ENCODE measurements around the gene CNOT3.
A peak's percentile ranks its signal among the peaks of the same experiment; 100 is the strongest.

The CNOT3 gene

DNA sequence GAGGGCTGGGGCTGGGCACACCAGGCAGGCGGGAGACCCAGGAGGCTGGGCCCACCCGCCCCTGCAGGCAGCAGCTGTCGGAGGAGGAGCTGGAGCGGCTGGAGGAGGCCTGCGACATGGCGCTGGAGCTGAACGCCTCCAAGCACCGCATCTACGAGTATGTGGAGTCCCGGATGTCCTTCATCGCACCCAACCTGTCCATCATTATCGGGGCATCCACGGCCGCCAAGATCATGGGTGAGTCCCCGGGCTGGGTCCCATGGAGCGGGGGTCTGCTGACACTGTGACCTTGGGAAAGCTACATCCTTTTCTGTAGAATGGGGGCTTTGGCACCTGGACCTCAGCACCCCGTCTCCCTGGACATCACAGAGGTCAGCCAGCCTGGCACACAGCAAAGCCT is 13.9 kb upstream of the CNOT3 start:
- DNase-seq, result no peak

DNA sequence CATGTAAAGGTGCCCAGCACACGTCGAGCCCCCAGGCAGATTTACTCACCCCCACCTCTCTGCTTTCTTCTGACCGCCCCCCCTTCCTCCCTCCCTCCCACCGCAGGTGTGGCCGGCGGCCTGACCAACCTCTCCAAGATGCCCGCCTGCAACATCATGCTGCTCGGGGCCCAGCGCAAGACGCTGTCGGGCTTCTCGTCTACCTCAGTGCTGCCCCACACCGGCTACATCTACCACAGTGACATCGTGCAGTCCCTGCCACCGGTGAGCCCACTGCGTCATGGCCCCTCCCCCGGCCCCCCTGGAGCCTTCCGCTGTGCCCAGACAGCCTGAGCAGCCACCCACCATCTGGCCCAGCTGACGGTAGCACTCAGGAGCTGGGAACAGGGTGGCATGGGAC is 13.2 kb upstream of the CNOT3 start:
- no peak for DNase-seq

DNA sequence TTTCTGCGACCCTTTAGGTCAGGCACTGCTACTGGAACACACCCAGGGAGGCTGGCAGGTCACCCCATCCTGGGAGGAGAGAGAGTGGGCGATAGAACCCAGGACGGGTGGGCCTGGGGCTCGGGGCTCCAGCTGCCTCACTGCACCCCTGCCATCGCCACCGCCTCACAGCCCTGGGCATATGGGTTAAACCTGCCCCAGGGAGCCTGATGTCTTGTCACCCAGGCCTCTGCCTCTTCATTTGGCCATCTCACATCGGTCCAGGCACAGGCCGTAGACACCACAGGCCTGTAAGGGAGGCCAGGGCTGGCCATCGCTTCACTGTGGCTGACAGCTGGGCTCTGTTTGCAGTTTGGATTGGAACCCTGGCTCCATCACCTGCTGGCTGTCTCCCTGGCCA is 11.8 kb upstream of the CNOT3 start:
- no peak for DNase-seq

DNA sequence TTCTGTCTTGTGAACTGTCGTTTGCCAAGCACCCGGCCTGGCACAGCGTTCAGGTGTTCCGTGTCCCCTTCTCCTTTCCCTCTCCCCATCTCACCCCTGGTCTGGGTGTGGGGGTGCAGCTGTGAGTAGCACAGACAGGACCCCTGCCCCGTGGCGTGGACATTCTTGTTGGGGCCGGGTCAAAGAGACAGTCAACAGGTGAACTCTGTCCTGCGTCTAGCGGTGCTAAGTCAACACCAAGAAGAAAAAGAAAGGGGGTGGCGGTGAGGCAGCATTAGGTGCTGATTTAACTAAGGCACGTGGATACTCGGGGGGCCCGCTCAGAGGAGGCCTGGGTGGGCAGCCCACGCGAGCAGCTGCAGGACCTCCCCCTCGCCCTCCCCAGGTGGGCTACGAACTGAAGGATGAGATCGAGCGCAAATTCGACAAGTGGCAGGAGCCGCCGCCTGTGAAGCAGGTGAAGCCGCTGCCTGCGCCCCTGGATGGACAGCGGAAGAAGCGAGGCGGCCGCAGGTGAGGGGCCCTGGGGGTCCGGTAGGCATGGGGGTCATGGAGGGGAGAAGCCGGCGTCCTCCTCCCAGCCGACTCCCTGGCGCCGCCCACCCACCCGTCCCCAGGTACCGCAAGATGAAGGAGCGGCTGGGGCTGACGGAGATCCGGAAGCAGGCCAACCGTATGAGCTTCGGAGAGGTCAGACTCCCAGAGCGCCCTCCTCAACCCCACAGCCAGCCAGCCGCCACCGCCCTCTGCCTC is 9.7 kb upstream of the CNOT3 start:
- DNase-seq, result no peak

DNA sequence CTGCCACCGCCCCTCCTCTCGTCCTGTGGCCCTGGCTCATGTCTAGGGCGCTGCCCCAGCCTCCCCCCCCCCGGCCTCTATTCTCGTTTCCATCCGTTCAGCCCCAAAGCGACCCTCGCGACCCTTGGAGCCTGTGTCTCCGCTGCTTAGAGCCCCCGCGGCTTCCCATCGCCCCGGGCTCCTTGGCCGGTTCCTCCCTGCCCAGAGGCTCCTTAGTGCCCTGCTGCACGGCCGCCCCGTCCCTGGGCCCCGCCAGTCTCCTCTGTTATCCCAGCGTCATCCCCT is 9.2 kb upstream of the CNOT3 start:
- no peak for DNase-seq

DNA sequence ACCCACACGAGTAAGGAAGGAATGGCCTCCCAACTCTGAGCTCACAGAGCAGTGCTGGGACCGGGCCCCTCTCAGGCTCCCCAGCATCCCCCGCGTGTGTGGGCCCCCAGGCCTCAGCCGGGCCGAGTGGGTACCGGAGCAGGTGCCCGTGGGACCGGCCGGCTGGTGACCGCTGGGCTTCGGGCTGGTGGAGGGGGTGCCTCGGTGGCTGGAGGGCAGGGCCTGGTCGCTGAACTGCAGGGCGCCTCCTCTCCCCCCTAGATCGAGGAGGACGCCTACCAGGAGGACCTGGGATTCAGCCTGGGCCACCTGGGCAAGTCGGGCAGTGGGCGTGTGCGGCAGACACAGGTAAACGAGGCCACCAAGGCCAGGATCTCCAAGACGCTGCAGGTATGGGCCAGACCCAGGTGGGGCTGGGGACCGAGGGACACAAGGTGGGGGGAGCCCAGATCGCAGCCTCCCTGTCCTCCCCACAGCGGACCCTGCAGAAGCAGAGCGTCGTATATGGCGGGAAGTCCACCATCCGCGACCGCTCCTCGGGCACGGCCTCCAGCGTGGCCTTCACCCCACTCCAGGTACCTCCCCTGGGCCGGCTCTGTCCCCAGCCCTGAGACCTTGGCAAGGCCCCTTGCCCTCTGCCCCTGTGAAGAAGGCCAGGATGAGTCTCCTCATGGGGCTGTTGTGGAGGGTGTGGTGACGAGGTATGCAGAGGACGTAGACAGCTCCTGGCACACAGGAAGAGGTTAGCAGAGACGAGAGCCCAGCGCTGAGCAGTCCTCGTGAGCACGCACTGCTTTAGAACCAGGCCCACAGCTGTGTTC is 8.6 kb upstream of the CNOT3 start:
- DNase-seq, result no peak

DNA sequence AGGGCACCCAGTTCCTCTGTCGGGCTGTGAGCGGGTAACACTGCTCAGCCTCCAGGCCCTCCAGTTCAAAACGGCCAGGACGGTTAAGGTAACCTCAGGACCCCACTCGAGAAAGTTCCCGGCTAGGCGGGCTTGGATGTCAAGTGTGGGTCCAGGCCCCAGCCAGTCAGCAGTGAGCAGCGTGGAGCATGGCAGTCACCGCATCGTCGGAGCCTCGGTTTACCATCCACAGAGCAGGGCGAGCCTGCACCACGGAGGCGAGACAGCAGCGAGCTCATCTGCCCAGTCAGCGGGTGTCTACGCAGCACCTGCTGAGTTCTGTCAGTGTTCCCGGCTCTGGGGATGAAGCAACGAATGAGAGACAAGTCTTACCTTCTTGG is 8.0 kb upstream of the CNOT3 start:
- no peak for DNase-seq

DNA sequence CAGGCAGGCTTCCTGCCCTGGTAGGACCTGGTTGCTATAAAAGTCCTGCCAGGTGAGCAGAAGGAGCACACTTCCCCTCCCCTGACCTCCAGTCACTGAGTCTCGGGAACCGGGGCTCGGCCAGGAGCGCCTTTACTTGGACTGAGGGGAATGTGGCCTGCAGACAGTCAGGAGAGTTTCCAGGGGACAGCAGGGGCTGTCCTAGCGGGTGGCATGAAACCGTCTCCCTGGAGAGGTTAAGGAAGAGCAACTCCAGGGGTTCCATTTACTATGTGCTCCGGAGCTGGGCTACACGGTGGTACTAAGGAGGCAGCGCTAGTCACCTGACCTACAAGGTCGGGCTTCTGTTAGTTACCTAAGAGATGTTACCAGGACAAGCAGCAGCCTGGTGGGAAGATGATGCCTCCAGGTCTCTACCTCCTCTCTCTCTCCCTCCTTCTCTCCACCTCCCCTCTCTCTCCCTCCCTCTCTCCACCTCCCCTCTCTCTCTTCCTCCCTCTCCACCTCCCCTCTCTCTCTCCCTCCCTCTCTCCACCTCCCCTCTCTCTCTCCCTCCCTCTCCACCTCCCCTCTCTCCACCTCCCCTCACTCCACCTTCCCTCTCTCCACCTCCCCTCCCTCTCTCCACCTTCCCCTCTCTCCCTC is 4.1 kb upstream of the CNOT3 start:
- no peak for DNase-seq

DNA sequence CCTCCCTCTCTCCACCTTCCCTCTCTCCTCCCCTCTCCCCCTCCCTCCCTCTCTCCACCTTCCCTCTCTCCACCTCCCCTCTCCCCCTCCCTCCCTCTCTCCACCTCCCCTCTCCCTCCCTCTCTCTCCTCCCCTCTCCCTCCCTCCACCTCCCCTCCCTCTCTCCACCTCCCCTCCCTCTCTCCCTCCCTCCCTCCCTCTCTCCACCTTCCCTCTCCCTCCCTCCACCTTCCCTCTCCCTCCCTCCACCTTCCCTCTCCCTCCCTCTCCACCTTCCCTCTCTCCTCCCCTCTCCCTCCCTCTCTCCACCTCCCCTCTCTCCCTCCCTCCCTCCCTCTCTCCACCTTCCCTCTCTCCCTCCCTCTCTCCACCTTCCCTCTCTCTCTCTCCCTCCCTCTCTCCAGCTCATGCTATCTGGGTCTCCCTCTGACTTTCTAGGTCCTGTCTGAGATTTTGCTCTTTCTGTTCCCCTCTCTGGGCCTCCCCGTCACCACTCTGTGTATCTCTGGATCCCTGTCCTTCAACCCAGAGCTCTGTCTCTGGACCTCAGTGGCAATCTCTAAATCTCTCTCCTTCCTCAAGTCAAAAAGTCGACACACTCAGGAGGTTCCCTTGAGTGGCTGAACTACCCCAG is 3.5 kb upstream of the CNOT3 start:
- no peak for DNase-seq

DNA sequence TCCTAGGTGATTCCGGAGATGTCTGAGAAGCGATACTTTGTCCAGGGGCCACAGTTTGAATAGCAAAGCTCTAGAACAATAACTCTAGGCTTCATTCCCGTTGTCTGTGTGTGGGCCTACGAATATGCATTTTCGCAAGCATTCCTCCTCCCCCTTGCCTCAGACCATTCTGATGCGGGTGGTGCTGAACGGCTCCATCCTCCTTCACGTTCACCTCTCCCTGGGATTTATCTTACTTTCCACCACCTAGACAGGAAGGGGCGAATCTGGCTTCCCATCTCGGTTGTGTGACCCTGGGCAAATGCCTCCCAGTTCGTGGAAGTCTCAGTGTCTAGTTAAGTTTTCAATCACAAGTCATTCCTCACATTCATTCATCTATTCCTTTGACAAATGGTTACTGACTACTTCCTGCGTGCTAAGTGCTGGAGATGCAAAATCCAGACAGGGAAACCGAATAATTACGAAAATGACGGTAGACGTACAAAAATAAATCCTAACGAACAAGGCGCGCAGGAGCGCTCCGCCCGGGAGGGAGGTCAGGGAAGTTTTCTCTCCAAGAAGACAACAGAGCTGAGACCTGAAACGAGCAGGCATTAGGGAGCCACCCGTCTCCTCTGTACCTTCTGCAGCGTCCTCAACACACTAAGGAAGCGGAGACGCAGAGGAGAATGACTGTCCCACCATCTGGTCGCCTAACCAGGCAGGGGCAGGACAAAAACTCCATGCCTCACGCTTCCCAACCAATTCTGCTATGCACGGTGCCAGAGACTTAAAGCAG is 1.3 kb upstream of the CNOT3 start:
- no peak for DNase-seq

DNA sequence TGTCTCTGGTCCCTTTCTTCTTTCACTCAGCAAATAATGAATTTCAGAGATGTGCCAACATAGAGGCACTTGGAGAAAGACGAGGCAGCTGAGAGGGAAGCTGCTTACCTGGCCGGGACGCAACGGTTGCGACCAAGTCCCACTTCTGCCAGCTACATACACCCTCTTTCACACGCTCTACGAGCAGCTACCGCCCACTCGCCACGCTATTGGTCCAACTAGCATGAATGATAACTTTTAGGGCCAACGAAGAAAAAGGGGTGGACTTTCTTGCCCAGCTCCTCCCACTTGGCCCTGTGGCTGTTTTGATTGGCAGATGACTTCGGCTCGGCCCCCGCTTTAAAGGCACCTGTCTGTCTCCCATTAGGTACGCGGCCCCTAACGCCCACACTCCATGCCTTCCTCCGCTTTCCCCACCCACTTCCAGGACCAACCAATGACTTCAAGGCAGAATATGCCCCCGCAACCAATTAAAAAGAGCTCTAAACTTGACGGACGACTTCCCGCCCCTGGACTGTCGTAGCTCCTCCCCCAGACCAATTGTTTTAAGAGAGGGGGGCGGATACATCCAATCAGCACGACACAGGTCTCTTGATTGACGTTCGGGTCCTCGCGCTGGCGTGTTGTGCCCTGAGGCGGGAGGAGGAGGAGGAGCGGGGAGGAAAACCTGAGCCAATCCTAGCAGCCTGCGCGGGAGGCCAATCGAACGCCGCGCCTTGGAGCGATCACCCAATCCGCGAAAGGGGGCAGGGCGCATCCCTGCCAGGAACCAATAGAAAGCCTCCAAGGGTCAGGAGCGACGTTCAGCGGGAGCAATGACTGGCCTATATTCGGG is 481 bp upstream of the CNOT3 start:
- DNase-seq, result peak; percentile 100

DNA sequence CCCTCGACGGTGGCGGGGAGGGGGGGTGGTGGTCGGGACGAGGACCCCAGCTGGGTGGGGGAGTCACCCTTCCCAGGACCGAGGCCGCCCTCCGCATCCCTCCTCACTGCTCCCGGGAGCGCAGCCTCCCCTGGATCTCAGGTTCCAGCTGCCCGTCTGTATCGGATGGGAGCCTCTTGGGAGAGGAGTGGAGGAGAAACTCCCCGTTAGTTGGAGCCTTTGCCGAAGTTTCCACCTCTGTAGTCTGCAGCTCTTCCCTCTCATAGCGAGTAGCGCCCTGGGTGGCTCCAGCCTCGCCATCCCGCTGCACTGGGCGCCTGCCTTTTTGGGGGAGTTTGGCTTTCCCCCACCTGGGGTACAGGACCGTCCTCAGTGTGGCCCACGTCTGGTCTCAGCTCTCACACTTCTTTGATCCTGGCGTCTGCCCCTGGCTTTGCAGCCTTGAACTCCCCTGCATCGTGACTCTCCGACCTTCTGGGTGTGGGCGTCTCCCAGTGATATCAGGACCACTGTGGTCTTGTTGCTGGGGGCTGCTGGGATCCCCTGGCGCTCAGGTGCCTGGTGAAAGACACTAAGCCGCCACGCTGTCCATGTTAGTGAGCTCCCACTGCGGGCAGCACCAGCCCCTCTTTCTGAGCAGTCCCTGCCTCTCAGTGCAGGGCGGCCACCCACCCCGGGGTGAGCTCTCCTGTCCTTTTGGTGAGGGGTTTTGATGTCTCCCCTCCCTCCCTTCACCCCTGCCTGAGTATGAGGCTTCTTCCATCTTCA is 1.1 kb downstream of the CNOT3 start:
- peak; percentile 35 for DNase-seq

DNA sequence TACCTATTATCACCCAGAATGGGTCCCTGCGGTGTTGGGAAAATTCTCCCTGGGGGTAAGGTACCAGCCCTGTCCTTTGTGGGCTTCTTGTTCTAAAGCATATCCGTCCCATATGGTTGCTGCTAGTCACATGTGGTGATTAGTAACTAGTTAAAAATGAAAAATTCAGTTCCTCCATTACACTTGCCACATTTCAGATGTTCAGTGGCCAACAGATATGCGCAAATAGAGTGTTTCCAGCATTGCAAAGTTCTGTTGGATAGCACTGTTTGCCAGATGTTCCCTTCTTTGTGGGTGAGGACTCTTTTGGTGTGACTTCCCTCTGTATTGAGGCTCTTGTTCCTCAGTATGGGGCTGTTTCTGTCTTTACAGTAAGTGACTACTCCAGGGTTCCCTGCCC is 3.8 kb downstream of the CNOT3 start:
- DNase-seq, result no peak

DNA sequence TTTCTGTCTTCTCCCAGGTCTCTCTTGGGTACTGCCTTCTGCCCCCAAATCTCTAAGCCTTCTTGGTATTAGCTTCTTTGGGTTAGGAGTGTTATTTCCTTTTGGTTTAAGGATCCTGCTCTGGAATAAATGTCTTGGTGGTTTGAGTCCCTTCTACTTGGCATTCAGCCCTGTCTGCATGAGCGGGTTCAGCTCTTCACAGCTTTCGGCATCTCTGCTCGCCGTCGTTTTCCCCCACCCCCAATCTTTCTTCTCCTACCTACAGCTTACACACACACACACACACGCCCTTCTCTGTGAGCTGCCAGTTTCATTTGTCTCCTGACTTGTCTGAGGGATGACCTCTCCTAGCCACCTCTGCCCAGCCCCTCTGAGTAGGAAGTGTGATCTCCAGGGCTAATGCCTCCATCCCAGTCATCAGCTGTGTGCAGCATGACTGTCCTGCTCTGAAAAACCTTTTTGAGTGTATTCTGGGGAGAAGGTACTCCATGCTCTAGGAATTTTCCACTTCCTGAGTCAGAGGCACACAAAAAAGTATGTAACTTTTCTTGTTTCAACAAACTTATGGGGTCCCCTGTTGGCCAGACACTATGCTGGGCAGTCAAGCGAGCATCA is 4.7 kb downstream of the CNOT3 start:
- DNase-seq, result no peak

DNA sequence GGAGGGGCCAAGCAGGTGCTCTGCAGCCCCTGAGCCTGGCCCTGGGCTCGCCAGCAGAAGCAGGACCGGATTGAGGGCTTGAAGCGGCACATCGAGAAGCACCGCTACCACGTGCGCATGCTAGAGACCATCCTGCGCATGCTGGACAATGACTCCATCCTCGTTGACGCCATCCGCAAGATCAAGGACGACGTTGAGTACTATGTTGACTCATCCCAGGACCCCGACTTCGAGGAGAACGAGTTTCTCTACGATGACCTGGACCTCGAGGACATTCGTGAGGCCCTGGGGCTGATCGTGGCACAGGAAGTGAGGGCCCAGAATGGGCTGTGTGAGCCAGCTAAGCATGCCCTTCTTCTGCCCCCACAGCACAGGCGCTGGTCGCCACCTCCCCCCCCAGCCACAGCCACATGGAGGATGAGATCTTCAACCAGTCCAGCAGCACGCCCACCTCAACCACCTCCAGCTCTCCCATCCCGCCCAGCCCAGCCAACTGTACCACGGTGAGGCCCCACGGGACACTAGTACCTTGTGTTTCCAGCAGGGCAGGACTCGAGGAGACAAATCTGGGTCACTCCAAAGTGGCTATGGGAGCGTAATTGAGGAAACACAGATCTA is 8.1 kb downstream of the CNOT3 start:
- no peak for DNase-seq

DNA sequence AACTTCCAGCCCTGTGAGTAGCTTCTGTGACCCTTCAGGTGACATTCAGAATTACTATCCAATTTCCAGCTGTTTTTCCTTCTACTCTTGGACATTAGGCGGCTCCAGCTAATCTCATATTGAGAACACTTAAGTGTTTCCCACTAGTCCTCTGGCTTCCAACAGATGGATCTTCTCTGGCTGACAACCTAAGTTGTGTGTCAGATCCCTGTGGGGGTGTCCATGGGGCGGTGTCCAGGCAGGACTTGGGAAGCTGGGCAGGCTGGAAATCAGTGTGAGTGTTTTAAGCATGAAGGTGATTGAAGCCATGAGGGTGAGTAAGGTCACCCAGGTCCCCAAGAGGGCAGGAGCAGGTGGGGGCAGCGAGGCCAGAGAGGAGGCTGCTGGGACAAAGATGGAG is 10.1 kb downstream of the CNOT3 start:
- DNase-seq, result no peak

DNA sequence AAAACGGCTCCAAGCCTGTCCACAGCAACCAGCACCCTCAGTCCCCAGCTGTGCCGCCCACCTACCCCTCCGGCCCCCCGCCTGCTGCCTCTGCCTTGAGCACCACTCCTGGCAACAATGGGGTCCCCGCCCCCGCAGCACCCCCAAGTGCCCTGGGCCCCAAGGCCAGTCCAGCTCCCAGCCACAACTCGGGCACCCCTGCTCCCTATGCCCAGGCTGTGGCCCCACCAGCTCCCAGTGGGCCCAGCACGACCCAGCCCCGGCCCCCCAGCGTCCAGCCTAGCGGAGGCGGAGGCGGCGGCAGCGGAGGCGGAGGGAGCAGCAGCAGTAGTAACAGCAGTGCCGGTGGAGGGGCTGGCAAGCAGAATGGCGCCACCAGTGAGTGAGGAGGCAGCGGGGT is 10.6 kb downstream of the CNOT3 start:
- no peak for DNase-seq

DNA sequence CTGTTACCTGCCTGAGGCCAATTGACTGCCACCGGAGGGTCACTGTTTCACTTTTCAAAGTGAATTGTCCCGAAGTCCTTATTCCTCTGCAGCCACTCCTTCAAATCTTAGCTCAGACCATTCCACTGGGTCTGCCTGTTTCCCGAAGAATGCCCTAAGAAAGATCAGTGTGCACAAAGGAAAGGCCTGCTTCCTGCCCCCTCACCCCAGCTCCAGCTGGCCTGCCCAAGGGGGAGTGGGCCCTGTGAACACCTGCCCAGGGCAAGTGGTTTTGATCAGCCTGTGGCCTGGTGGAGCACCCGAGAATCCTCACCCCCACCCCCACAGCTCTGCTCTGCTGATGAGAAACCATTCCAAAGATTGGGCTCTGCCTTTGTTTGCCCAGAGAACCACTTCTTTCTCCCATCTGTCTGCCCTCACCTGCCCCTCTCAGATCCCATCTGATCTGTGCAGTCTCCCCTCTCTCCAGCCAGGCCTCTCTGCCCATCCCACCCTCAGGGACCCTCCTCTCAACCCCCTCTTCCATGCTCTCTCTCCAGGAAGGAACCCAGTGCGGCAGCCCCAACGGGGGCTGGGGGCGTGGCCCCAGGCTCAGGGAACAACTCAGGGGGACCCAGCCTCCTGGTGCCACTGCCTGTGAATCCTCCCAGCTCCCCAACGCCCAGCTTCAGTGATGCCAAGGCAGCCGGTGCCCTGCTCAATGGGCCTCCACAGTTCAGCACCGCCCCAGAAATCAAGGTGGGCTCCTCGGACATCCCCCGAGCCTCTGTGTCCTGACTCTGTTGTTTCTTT is 11.7 kb downstream of the CNOT3 start:
- DNase-seq, result no peak

DNA sequence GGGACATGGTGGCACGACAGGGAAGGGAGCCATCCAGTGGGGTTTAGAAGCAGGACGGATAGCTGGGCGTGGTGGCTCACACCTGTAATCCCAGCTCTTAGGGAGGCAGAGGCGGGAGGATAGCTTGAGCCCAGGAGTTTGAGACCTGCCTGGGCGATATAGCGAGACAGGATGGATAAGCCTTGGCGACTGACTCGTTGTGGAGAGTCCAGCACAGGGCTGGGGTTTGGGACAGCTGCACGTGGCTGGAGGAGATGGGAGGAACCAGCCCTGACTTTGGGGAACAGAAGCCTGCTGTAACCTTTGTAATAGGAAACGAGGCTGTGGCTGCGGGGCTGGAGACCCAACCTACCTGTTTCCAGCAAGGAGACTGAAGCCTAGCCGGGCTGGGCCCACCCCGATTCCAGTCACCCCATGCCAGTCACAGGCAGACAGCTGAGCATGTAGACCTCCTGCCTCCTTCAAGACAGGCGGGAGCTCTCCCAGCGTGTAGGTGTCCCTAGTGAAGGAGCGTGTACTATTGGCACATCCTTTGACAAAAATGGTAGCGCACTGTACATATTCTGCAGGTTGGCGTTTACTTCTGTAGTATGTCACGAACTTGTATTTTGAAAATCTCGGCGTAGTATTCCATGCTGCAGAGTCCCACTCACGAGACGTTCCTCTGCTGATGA is 13.9 kb downstream of the CNOT3 start:
- DNase-seq, result no peak

Data from stimulated activated CD4-positive, alpha-beta T cell treated with anti-CD3 and anti-CD28 coated beads, Interleukin-1b, Interleukin-23, amount 100 ng/mL, for 48 hours (primary cell).